Smooth muscle cell (in vitro differentiated cells): ENCODE data around the gene CRTC3. TPM values are rescaled to one million over a fixed set of nuclear protein-coding genes. Genes with fewer than 3 reads are reported as not detected.

Experiments used
- DNase-seq: peaks from one replicate; lab custom pipeline; 2025; ENCODE audit not compliant: unreplicated experiment; lab: John Stamatoyannopoulos, UW
- H2AFZ ChIP-seq: fragments of 200-600 bp; sonication (generic); 2 replicates; pipeline ENCODE4 v1.6.0; 2016; ENCODE audit warnings: antibody characterized with exemption, low read depth, mild to moderate bottlenecking
- H3F3A ChIP-seq: fragments of 200-600 bp; sonication (generic); 2 replicates; pipeline ENCODE4 v1.6.0; 2017; ENCODE audit warnings: antibody characterized with exemption, low read depth
- H3K27ac ChIP-seq: fragments of 200-600 bp; sonication (generic); 2 replicates; pipeline ENCODE4 v1.5.1; 2016; ENCODE audit warnings: low read depth, mild to moderate bottlenecking
- H3K27me3 ChIP-seq: fragments of 200-600 bp; sonication (generic); 2 replicates; pipeline ENCODE4 v1.6.1; 2016; ENCODE audit warnings: low read depth, mild to moderate bottlenecking
- H3K36me3 ChIP-seq: fragments of 200-600 bp; sonication (generic); 2 replicates; pipeline ENCODE4 v1.5.1; 2016; ENCODE audit warnings: low read depth
- H3K4me1 ChIP-seq: fragments of 200-600 bp; sonication (generic); 2 replicates; pipeline ENCODE4 v1.5.1; 2016; ENCODE audit warnings: low read depth
- H3K4me2 ChIP-seq: fragments of 200-600 bp; sonication (generic); 2 replicates; pipeline ENCODE4 v1.6.0; 2016; ENCODE audit warnings: mild to moderate bottlenecking
- H3K4me3 ChIP-seq: fragments of 200-600 bp; sonication (generic); 2 replicates; pipeline ENCODE4 v1.5.1; 2016; ENCODE audit warnings: mild to moderate bottlenecking
- H3K79me2 ChIP-seq: fragments of 200-600 bp; sonication (generic); 2 replicates; pipeline ENCODE4 v1.6.0; 2016; ENCODE audit warnings: low read depth, mild to moderate bottlenecking
- H3K9ac ChIP-seq: fragments of 200-600 bp; sonication (generic); 2 replicates; pipeline ENCODE4 v1.6.0; 2016; ENCODE audit warnings: low read depth
- H3K9me3 ChIP-seq: fragments of 200-600 bp; sonication (generic); replicated peaks from 2 replicates; pipeline ENCODE4 v1.5.1; 2016; ENCODE audit warnings: low read depth
- H4K20me1 ChIP-seq: fragments of 200-600 bp; sonication (generic); 2 replicates; pipeline ENCODE4 v1.6.0; 2016; ENCODE audit warnings: low read depth
- CTCF ChIP-seq: fragments of 200-600 bp; sonication (generic); IDR thresholded peaks from 2 replicates; pipeline ENCODE4 v1.5.1; 2017; ENCODE audit warnings: borderline replicate concordance, mild to moderate bottlenecking, antibody characterized with exemption; ENCODE audit not compliant: insufficient read depth, poor library complexity, severe bottlenecking
- WGBS: methylation state at CpG from one replicate; pipeline ENCODE4 v1.1.7; 2016; ENCODE audit warnings: low lambda C conversion rate; 5-methylcytosine and 5-hydroxymethylcytosine counted together
- polyA plus RNA-seq: library from polyadenylated mRNA; unstranded; fragments of >200 nt; fragmentation: Nextera tagmentation; extraction: Ambion mirVana; gene quantifications from 2 replicates; pipeline ENCODE4 v1.2.1, GENCODE V29; 2016
- total RNA-seq: library from RNA; depleted of rRNA; stranded (reverse); fragments of >200 nt; gene quantifications from 2 replicates; pipeline ENCODE4 v1.2.3, GENCODE V29; 2014

CRTC3 gene
- total and polyA plus RNA-seq, 2 experiments from 2014 or later = 12.2 to 12.5 TPM

GRCh38 chr15:90674476-90674875, 144.8 kb downstream of the CRTC3 start:
- H3K27ac ChIP-seq = no peak overlapping the region
- no peak for TF ChIP-seq CTCF
- H3K27me3 ChIP-seq = no peaks in the 10 kb centered on the region
- DNase-seq = no peak
- H3F3A ChIP-seq = no peaks in the 10 kb centered on the region
- H3K9me3 ChIP-seq = no peaks in the 10 kb centered on the region
- H4K20me1 ChIP-seq = no peaks in the 10 kb centered on the region
- H3K79me2 ChIP-seq = no peaks in the 10 kb centered on the region
- no peak overlapping the region for H3K4me2 ChIP-seq
- H3K4me3 ChIP-seq = no peak overlapping the region
- no peaks in the 10 kb centered on the region for H3K4me1 ChIP-seq
- no peak overlapping the region for H3K9ac ChIP-seq
- H3K36me3 ChIP-seq = no peaks in the 10 kb centered on the region
- WGBS = 51% methylated on average over 3 of the region's 3 CpGs
- H2AFZ ChIP-seq = no peak overlapping the region

GRCh38 chr15:90675464-90675863, 145.7 kb downstream of the CRTC3 start:
- Histone ChIP-seq H3K27me3 (no peaks in the 10 kb centered on the region), H4K20me1 (no peaks in the 10 kb centered on the region), H3K9me3 (no peaks in the 10 kb centered on the region), H3K9ac (no peak overlapping the region), H3K27ac (no peak overlapping the region), H3K36me3 (no peaks in the 10 kb centered on the region), H3K4me3 (no peak overlapping the region), H3F3A (no peaks in the 10 kb centered on the region), H2AFZ (no peak overlapping the region), H3K4me2 (no peak overlapping the region), H3K4me1 (no peaks in the 10 kb centered on the region), H3K79me2 (no peaks in the 10 kb centered on the region)
- no peak for TF ChIP-seq CTCF
- no peak for DNase-seq
- WGBS = 88% methylated on average over 5 of the region's 5 CpGs

- 94% methylated on average over 12 of the region's 12 CpGs for WGBS
- no peaks in the 10 kb centered on the region for H4K20me1 ChIP-seq
- DNase-seq = no peak
- no peak overlapping the region for H2AFZ ChIP-seq
- H3K9me3 ChIP-seq = no peaks in the 10 kb centered on the region
- no peaks in the 10 kb centered on the region for H3K79me2 ChIP-seq
- no peaks in the 10 kb centered on the region for H3K27me3 ChIP-seq
- H3K9ac ChIP-seq = no peak overlapping the region
- H3K27ac ChIP-seq = no peak overlapping the region
- no peak for TF ChIP-seq CTCF
- no peaks in the 10 kb centered on the region for H3K4me1 ChIP-seq
- no peak overlapping the region for H3K4me2 ChIP-seq
- H3K4me3 ChIP-seq = no peak overlapping the region
- peaks cover 7% of the 10 kb centered on the region for H3F3A ChIP-seq
- no peaks in the 10 kb centered on the region for H3K36me3 ChIP-seq
Observed at GRCh38 chr15:90677807-90678790, 148.4 kb downstream of the CRTC3 start.
